GM10847 (cell line): ENCODE data around the gene LCMT1.

ENCODE experiments used
- POLR2A ChIP-seq: IDR thresholded peaks from 2 replicates; pipeline ENCODE4 v1.6.1; 2011; ENCODE audit not compliant: insufficient read length; ENCODE audit errors: extremely low read depth

Gene LCMT1

GRCh38 chr16:25087761-25088160 lies 23.8 kb upstream of the LCMT1 start:
- TF ChIP-seq POLR2A: no peak

DNA sequence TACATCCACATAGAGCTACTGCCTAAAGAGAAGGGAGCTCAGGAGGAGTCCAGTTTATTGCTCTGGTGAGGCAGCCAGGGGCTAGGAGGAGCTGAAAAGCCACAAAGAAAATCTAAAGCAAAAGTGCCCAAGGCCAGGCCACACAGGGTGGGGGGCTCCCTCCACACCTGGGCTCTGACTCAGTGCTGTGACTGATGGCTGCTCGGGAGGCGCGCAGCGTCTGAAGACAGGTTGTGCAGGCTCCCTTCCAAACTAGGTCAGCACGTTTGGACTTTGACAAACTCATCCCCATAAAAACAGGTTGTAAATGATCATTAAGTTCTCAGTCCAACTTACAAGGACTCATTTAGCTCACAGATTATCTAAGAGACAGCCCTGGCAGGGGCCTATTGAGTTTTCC lies 22.2 kb upstream of the LCMT1 start:
- no peak for TF ChIP-seq POLR2A

DNA sequence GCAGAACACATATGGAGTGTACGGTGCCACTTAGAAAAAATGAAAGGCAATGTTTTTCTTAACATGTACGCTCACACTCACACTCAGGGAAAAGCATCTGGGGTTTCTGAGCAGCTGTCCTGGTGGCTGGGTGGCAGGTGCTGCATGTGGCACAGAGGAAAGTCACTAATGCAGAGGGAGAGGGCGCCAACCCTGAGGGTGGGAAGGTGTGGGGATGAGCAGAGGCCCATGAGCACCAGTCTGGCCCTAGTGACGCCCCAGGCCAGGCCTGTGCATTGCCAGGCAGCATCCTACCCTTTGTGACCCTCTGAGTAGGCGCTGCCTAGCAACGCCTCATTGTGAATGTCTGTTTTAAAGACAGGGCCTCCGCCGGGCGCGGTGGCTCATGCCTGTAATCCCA lies 19.1 kb upstream of the LCMT1 start:
- no peak for TF ChIP-seq POLR2A

DNA sequence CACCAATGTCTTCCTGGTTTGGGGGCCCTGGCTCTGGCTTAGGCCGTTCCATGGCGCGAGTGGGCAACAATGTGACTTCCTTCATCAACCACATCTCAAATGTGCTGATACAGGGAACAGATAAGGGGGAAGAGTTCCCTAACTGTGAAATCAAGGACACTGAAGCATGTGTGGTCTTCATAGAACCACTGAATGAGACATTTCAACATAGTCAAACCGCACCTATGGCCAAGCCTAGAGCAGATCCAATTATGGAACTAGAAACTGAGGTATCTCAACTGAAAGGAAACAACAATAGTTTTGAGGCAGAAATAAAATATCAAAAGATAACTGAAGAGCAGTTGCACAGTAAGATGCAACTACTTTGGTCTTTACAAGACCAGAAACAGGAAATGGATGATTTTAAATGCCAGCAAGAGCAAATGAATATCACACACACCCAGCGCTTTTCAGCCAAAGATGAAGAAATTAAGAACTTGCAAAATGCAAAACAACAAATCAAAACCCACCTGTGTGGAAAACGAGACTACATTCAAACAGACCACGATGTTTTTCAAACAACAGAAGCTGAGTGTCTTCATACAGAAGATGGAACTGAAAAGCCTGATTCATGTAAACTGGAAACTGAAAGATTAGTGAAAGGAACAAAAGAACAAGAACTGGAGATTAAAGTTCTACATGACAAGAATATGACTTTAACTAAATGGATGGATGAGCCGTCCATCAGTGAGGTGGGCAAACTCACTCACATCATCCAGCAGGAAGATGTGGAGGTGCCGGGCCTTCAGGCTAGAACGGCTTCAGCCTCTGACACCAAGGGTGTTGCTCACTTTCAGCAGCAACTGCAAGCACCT lies 18.1 kb upstream of the LCMT1 start:
- no peak for TF ChIP-seq POLR2A

- TF ChIP-seq POLR2A: no peak
Observed at GRCh38 chr16:25094596-25094995, 16.9 kb upstream of the LCMT1 start.

DNA sequence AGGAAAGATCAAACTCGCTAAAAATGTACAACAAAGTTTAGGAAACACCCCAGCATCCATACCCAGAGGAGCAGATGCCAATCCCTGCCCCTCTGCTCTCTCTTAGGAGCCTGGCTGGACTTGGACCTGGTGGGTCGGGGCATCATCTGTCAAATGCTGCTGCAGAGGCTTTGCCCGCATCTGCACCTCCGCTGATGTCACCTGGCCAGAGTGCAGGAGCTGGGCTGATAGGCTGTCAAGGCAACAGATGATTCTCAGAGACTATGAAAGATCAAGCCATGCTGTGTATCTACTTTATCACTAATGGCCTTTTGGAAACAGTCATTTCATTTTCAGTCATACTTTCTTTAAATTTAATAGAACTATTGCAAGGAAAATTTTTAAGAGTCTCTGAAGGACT lies 15.9 kb upstream of the LCMT1 start:
- TF ChIP-seq POLR2A: no peak

- no peak for TF ChIP-seq POLR2A
Observed at GRCh38 chr16:25097276-25097975, 14.1 kb upstream of the LCMT1 start.

- no peak for TF ChIP-seq POLR2A
Observed at GRCh38 chr16:25100511-25100910, 11.0 kb upstream of the LCMT1 start.

GRCh38 chr16:25106567-25107465 lies 4.7 kb upstream of the LCMT1 start:
- peak; percentile 61 for TF ChIP-seq POLR2A

DNA sequence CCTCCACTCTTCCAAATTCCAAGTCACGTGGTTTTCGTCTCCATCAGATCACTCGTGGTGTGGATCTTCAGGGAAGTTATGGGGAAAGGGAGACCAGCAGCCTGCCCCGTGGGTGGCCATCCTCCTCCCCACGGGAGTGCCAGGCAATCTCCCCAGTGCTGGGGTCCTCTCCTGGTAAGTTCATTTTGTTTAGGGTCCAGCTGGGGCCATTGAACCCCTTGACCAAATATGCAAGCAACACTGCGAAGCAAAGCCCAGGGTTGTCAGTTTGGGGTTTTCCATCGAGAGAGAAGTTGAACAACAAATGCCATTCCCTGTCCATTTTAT lies 4.1 kb upstream of the LCMT1 start:
- no peak for TF ChIP-seq POLR2A

GRCh38 chr16:25108054-25108453 lies 3.5 kb upstream of the LCMT1 start:
- TF ChIP-seq POLR2A: no peak

GRCh38 chr16:25109643-25110042 lies 1.9 kb upstream of the LCMT1 start:
- no peak for TF ChIP-seq POLR2A

GRCh38 chr16:25110387-25110947 lies 1.1 kb upstream of the LCMT1 start:
- no peak for TF ChIP-seq POLR2A

GRCh38 chr16:25114121-25114520 lies 2.6 kb downstream of the LCMT1 start:
- no peak for TF ChIP-seq POLR2A

- no peak for TF ChIP-seq POLR2A
Observed at GRCh38 chr16:25118851-25119578, 7.5 kb downstream of the LCMT1 start.
